Stimulated activated CD8-positive, alpha-beta memory T cell treated with anti-CD3 and anti-CD28 coated beads, Interleukin-12 subunit alpha, Interleukin-12 subunit beta, amount 100 ng/mL, for 24 hours (primary cell): ENCODE results near the gene SLC25A17.
"Not testable (repeated sequence)": the region's sequence is repeated elsewhere in the genome, so short reads cannot be mapped to it uniquely, and the experiment has no call there.

Source experiments
- DNase-seq: peaks from one replicate; pipeline ENCODE4 v3.0.0-alpha.2; 2020; ENCODE audit errors: extremely low read depth

SLC25A17 gene

DNA sequence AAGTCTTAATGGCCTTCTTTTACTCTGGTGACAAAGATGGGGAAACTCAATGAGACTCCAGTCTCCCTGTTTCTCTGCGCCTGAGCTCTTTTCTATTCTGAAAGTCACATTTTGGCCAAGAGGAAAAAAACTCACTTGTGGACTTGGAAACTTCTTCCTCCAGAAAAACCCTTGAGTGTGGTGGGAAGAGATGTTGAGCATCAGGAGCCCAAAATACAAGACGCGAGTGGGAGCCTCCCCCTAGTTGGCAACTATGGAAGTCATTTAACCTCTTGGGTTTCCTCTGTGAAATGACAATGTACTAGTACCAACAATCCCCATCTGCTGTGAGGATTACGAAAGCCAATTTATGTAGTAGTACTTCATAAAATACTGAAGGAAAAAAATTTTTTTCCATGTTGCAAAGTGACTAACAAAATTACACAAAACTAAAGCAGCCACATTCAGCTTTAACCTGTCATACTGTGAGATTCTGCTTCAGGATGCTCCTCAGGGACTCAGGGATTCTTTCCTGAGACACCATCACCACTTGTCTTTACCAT lies 524 bp upstream of the SLC25A17 start:
- DNase-seq = no peak

DNA sequence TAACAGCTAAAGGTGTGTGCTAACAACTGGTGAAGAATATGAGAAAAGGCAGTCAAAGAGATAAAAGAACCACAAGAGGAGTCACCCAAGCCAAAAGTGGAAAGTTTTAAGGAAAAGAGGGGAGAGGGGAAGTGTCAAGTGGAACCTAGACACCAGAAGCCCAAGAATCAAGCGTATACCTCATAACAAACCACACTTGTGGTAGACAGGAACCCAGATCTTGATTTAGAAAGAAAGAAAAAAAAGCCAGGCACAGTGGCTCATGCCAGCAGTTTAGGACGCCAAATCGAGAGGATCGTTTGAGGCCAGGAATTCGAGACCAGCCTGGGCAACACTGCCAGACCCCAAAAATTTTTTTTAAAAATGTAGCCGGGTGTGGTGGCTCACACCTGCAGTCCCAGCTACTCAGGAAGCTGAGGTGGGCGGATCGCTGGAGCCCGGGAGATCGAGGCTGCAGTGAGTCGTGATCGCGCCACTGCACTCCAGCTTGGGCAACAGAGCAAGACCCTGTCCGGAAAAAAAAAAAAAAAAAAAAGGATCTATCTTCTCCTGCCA lies 877 bp downstream of the SLC25A17 start:
- DNase-seq = no peak

DNA sequence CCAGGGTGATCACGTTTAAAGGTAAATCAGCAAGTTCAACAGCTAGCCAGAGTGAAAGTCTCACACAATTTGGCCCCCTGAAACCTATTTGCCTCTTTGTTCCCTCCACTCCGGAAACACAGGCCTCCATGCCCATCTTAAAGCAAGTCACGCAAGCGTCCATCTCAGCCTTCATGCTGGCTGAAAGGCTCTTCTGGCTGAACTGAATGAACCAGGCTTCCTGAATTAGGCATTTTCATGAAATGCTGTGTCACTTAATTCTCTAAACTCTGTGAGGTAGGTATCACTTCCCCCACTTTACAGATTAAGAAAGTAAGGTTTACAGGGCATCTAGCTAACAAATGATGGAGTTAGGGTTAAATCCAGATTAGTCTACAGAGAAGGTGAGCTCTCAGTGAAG lies 1.4 kb downstream of the SLC25A17 start:
- DNase-seq = no peak

DNA sequence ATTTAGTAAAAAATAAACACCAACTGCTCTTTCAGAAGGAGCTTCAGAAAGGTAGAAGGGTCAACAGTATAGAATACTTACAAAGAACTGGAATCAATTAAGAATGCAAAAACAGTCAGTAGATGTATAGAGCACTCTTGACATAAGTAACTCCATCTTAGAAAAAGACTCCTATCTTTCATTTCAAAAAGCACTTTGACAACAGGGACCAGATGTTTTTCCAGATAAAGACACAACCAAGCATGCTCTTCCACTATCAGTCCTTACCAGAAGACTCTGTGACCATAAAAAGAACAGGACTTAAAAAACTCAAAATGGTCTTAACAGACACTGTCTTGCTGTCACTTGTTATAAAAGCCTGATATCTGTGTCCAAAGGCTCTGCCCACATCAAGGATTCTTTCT lies 5.2 kb downstream of the SLC25A17 start:
- no peak for DNase-seq

DNA sequence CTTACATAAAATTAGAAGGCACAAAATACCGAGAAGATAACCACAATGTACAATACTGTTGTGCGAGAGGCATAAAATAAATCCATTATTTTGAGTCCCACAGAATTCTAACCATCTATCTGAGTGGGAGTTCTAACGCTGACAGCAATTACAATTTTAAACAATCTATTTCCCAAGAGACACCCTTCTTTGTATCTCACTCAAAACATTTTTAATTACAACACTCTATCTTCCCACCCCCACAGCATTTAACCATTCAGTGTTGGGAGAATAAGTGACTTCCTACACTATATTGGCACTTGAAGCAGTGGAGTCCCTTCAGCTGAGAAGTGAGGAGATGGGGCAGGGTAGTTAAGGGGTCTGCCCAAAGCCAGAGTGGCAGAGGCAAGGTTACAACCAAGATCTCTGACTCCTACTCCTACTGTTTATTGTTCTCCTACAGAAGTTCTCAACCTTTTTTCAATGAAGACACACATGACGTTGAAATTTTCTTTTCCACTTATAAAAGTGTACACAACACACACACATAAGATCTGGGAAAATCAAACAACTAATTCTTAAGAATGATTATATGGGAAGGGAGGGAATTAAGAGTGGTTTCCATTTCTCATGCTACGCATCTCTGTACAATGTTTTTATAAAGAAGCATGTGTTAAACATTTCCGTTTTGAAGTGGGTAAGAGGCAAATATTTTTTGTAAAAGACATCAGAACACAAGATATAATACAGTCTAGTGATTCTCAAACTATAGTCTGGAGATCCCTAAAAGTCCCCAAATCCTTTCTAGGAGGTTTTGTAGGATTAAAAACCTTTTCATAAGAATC lies 10.9 kb downstream of the SLC25A17 start:
- no peak for DNase-seq

DNA sequence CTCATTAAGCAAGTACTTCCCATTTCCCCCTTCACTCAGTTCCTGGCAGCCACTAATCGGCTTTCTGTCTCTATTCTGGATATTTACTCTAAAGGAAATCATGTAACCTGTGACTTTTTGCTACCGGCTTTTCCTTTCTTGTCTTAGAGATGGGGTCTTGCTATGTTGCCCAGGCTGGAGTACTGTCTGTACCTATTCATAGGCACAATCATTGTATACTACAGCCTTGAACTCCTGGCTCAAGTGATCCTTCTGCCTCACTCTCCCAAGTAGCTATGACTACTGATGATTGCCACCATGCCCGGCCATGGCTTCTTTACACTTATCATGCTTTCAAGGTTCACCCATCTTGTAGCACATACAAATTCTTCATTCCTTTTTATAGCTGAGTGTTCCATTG lies 12.4 kb downstream of the SLC25A17 start:
- DNase-seq = no peak

DNA sequence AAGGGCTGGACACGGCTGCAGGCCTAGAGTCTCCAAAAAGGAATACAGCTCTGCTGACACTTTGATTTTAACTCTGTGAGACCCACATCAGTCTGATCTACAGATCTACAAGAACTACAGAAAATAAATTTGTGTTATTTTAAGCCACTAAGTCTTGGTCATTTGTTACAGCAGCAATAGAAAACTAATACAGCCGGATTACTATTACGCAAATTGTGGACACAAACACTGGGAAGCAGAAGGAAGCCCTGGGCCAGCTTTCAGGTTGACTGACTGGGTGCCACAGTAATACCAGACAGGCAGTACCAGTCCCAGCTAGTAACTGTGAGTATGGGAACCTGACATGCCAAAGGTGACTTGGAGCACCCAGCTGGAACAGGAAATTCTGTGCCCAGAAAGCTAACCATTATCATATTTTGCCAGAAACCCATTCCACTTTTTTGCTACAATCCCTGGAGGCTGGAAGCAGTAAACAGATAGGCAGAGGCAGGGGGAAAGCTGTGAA lies 13.4 kb downstream of the SLC25A17 start:
- DNase-seq = no peak

DNA sequence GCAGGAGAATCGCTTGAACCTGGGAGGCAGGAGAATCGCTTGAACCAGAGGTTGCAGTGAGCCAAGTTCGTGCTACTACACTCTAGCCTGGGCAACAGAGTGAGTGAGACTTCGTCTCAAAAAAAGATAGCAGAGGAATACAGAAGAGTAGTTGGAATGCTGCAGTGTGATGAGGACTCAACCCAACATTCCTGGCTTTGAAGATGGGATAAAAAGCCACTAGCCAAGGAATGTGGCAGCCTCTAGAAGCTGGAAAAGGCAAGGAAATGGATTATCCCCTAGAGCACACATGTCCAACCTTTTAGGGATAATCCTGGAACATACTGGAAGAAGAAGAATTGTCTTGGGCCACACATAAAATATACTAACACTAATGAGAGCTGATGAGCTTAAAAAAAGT lies 13.9 kb downstream of the SLC25A17 start:
- DNase-seq = no peak

DNA sequence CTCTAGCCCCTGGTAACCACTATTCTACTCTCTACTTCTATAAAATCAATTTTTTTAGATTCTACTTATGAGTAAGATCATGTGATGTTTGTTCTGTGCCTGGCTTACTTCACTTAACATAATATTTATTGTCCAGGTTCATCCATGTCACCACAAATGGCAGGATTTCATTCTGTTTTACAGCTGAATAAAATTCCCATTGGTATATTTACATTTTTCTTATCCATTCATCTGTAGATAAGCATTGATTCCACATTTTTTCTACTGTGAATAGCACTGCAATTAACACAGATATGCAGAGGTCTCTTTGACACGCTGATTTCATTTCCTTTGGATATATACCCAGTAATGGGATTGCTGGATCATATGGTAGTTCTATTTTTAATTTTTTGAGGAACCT lies 15.8 kb downstream of the SLC25A17 start:
- no peak for DNase-seq

DNA sequence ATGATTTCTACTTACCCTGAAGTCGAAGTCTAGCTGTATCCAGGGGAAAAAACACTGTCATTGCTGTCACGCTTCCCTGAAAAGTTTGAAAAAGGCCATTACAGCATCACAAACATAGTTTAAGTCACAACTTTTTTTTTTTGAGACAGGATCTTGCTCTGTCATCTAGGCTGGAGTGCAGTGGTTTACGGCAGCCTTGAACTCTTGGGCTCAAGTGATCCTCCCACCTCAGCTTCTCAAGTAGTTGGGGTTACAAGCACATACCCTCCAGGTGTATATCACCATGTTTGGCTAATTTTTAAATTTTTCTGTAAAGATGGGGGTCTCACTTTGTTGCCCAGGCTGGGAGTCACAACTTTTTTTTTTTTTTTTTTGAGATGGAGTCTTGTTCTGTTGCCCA lies 20.1 kb downstream of the SLC25A17 start:
- no peak for DNase-seq

DNA sequence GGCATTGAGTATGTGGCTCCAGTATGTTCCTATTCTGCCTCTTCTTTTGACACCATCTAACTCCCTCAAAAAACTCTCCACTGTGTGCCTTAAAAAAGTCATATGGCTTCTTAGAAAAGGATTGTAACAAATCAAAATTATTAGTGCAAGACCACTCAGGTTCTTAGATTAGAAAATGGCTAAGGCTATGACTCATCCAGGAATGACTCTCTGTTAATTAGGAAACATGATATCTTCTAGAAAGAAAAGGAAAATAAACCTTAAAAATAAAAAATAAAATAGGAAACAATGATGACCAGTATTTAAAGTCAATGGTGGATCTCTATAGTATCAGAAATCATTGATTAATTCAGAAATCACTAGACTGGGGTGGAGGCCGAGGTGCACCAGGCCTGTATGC lies 21.7 kb downstream of the SLC25A17 start:
- DNase-seq = no peak

DNA sequence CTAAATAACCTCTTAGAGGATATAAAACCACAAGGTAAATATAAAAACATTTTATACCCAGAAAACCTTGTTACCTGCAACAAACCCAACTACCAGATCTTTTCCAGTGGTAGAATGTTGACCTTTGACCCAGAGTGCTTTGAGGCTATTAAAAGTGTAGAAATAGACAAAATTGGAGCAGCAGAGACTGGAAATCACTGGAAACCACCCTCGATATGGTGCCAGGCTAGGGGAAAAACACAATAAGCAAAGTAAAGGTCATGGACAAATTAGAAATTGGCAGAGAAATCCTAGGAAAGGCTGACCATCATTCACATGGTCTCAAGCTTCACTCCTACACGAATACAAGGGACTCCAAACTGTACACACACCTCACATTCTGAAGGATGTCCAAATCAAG lies 26.7 kb downstream of the SLC25A17 start:
- DNase-seq = no peak

DNA sequence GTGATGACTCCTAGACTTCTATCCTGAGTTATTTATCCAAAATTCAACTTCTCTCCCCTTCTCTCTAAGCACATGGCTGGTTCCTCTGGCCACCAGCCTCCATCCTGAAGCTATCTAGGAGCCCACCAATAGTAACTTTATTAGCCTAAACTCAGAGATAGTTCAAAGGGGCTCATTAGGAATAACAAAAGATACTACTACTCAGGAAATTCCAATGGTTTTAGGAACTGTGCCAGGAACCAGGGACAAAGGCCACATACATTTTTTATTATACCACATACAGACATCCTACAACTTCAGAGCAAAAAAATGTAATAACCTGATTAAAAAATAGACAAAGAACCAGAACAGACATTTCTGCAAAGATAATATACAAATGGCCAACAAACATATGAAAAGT lies 27.9 kb downstream of the SLC25A17 start:
- no peak for DNase-seq

DNA sequence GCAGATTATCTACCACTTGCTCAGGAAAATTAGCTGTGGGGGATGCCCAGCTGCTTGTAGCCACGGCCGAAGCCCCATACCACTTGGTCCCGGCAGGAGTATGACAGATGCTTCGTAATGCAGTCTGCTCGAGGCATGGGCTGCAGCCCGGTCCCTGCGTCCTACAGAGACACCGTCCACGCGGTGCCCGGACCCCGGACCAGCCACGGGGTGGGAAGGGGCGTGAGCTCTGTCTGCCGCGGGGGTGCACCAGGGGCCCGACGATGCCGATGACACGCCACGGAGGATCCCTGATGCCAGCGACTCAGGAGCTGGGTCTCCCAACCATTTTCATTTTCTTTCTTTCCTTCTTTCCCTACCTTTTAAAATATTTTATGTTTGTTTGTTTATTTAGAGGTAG lies 30.0 kb downstream of the SLC25A17 start:
- no peak for DNase-seq

DNA sequence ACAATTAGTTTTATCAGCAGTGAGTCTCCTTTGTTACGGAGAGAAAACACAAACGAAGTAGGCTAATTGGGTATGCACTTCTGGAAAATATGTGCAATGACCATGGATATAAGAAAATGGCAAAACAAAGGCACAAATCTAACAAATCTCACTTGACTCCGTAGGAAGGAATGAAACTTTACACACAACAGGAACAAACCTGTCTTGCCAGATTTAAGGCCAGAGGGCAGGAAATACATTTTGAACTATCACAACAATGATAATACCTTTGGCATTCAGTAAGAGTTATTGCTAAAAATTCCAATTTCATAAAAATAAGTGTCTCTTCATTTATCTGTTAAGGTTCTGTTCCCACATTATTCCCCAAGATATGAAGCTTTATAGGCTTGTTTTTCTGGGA lies 36.6 kb downstream of the SLC25A17 start:
- no peak for DNase-seq

DNA sequence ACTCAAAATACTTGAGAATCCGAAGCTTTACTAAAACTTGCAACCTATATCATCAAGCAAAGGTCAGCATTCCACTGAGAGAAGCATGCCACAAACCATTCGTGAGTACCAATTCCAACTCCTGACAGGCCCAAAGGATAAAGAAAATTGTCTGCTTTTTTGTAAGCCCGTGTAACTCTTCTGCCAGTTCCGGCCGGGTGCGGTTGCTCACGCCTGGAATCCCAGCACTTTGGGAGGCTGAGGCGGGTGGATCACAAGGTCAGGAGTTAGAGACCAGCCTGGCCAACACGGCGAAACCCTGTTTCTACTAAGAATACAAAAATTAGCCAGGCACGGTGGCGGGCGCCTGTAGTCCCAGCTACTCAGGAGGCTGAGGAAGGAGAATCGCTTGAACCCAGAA lies 37.4 kb downstream of the SLC25A17 start:
- DNase-seq = not testable (repeated sequence)

DNA sequence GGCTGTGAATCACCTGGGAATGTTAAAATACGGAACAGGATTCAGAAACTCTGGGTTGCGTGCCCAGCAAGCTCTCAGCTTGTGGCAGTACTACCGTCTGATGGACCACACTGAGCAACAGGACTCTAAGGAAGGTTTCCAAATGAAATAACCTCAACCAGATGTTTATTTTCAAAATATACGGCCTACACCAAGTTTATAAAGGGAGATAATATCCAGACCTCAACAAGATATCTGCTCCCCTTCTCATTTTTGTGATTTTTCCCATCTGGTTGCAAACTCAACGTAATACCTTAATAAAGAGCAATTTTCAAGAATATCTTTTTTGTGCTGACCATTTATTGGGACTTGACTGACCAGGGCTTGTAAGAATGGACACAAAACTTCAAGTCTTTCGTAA lies 49.4 kb downstream of the SLC25A17 start:
- no peak for DNase-seq

DNA sequence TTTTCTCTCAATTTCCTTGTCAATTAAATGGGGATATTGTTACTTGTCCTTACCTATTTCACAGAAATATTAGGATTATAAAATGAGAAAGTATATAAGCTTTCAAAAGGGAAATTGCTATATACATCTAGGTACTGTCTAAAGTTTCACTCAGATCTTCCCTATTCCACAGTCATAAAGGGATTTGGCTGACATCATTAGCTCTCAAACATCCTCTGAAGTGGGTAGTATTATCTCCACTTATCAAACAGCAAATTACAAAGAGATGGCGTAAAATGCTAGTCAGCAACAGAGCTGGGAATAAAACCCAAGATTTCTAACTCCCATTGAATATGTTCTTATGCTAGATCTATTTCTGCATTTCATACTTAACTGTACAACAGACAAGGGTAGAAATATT lies 50.9 kb downstream of the SLC25A17 start:
- no peak for DNase-seq

DNA sequence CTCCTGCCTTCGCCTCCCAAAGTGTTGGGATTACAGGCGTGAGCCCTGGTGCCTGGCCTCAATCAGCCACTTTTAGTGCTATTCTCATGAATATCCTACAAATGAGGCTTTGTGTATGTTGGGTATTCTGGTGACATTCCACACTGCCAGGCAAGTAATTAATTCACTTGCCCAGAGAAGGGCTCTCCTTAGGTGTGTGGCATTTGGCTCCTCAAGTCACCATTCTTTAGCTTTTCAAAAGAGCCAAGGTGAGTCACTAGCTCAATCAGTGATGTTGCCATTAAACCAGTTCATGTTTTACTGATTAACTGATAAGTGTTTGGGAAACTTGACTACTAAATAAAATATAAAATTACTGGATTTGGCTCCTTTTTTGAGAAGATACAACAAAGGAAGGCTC lies 52.2 kb downstream of the SLC25A17 start:
- no peak for DNase-seq

DNA sequence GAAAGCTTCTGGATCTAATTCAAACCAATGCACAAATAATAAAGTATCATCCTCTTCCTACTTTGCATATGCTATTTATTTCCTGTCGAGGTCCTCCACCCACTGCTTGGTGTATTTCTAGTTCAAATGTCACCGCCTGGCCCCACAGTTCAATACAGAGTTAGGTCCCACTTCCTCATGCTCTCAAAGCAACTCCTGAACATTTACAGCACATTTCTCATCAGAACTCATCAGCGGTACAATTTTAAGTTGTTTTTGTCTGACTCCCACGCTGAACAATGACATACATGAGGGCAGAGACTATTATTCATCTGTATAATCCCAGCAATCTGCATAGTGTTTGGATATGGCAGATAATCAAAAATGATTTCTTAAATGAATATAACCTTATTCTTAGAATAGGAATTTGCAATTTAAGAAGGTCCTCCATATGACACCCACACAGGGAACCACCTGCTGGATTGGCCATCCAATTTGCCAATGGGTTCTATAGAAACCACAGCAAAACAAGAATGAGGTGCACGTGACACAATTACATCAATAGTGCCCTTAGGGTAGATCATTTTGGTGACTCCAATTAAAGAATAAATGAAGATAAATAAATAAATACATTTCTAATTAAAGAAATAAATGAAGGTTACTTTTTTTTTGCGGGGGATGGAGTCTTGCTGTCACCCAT lies 54.2 kb downstream of the SLC25A17 start:
- no peak for DNase-seq

DNA sequence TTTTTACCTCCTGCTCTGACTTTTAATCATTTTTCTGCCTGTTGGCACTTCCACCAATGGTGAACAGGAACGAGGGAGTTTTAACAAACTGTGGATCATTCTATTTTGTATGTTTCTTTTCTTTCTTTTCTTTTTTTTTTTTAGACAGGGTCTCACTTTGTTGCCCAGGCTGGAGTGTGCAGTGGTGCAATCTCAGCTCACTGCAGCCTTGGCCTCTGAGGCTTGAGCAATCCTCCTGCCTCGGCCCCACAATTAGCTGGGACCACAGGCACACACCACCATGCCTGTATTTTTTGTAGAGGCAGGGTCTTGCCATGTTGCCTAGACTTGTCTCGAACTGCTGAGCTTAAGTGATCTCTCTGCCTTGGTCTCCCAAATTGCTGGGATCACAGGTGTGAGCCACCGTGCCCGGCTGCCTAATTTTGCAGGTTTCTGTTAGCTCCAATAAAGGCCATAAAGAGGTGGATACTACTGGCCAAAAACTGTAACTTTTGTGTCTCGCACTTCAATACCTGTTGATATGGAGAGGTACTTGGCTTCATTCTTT lies 59.8 kb downstream of the SLC25A17 start:
- DNase-seq = no peak

DNA sequence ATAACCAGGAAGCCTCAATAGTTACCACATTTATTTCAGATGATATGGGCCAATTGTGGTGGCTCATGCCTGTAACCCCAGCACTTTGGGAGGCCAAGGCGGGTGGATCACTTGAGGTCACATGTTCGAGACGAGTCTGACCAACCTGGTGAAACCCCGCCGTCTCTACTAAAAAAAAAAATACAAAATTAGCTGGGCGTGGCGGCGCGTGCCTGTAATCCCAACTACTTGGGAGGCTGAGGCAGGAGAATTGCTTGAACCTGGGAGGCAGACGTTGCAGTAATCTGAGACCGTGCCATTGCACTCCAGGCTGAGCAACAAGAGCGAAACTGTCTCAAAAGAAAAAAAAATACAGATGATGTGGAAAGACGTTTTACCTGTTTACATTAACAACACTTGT lies 60.3 kb downstream of the SLC25A17 start:
- DNase-seq = not testable (repeated sequence)
